HepG2 (cell line): ENCODE results near the gene INKA2. TPM values are rescaled to one million over a fixed set of nuclear protein-coding genes. Genes with fewer than 3 reads are reported as not detected.

Experiments used
- ATAC-seq: fragments of 200-7000 bp; cut with Tn5 transposase; 3 replicates; pipeline ENCODE4 v1.9.1; 2020; ENCODE audit warnings: mild to moderate bottlenecking, moderate library complexity
- BruUV-seq: library from RNA; stranded (reverse); fragments of 400-500 nt; replicated peaks from 2 replicates; lab custom pipeline; 2021; lab: Mats Ljungman, UMichigan
- CTCF ChIA-PET: fragments of 300-600 bp; formaldehyde crosslinking; extraction: SDS; loops from one replicate; lab custom pipeline; 2021; ENCODE audit warnings: low total read pairs, inconsistent platforms, low intra/inter-chr PET ratio; lab: Yijun Ruan, JAX
- POLR2A ChIA-PET: fragments of 350-600 bp; sonication (Branson Sonifier 250); formaldehyde crosslinking; loops from one replicate; lab custom pipeline; 2020; ENCODE audit warnings: antibody characterized with exemption, inconsistent platforms; lab: Yijun Ruan, JAX
- DNase-seq: peaks from one replicate; pipeline ENCODE4 v3.0.0-alpha.2; 2015; ENCODE audit warnings: low spot score
- FAIRE-seq: peaks from 3 replicates; lab custom pipeline; 2011; peaks lifted over from hg19 to GRCh38; lab: Jason Lieb, UNC
- H2AFZ ChIP-seq: one replicate; pipeline ENCODE4 v1.6.1; 2011; ENCODE audit warnings: low read length, inconsistent platforms
- H3K27ac ChIP-seq: fragments of 300-600 bp; 3 replicates; pipeline ENCODE4 v1.8.0; 2011; ENCODE audit warnings: mixed run types, mild to moderate bottlenecking, mixed read lengths, low read length, inconsistent platforms; ENCODE audit not compliant: insufficient read depth; ENCODE audit errors: extremely low read length
- H3K27me3 ChIP-seq, 2 experiments: fragments of 200-600 bp in 1 of 2; 2 replicates in 1 of 2; 3 replicates in 1 of 2; pipeline versions ENCODE4 v1.6.0 to v1.8.0; 2011; ENCODE audit warnings: low read length in 2 of 2, mild to moderate bottlenecking in 2 of 2, moderate library complexity in 2 of 2, inconsistent platforms in 1 of 2; ENCODE audit not compliant: insufficient read depth in 2 of 2, control insufficient read depth in 1 of 2
- H3K36me3 ChIP-seq, 2 experiments: fragments of 200-600 bp in 1 of 2; replicated peaks in 1 of 2; 2 replicates in 1 of 2; 3 replicates in 1 of 2; pipeline versions ENCODE4 v1.5.1 to v1.8.0; 2011; ENCODE audit warnings: low read length in 2 of 2, inconsistent platforms in 1 of 2; ENCODE audit not compliant: insufficient read depth in 2 of 2, control insufficient read depth in 1 of 2
- H3K4me1 ChIP-seq: 2 replicates; pipeline ENCODE4 v1.5.1; 2012; ENCODE audit warnings: low read length, inconsistent platforms; ENCODE audit not compliant: insufficient read depth
- H3K4me2 ChIP-seq: 2 replicates; pipeline ENCODE4 v1.6.0; 2011; ENCODE audit warnings: low read depth, low read length, inconsistent platforms
- H3K4me3 ChIP-seq, 3 experiments: fragments of 200-600 bp in 1 of 3; sonication (generic), shearing (Covaris generic) in 1 of 3; replicated peaks in 1 of 3; 2 replicates each; pipeline ENCODE4 v1.5.1; 2011 to 2016; ENCODE audit warnings: low read length in 3 of 3, inconsistent platforms in 2 of 3, low read depth in 2 of 3, mild to moderate bottlenecking in 2 of 3, control low read depth in 1 of 3, mixed read lengths in 1 of 3; ENCODE audit not compliant: insufficient read depth in 1 of 3
- H3K79me2 ChIP-seq: one replicate; pipeline ENCODE4 v1.6.1; 2011; ENCODE audit warnings: low read length, inconsistent platforms; ENCODE audit not compliant: insufficient read depth
- H3K9ac ChIP-seq: 2 replicates; pipeline ENCODE4 v1.6.0; 2011; ENCODE audit warnings: mild to moderate bottlenecking, low read depth, low read length, inconsistent platforms; ENCODE audit not compliant: insufficient read depth
- H3K9me3 ChIP-seq: 2 replicates; pipeline ENCODE4 v1.5.1; 2012; ENCODE audit warnings: mild to moderate bottlenecking, low read length
- H4K20me1 ChIP-seq: 2 replicates; pipeline ENCODE4 v1.6.0; 2011; ENCODE audit warnings: inconsistent platforms, mild to moderate bottlenecking, low read length, moderate library complexity; ENCODE audit not compliant: insufficient read depth
- KDM5A ChIP-seq: fragments of 200-600 bp; sonication (generic); IDR thresholded peaks from 2 replicates; pipeline ENCODE4 v1.7.0; 2018; ENCODE audit warnings: antibody characterized with exemption, mild to moderate bottlenecking, low read length, borderline replicate concordance
- MYNN ChIP-seq: sonication (generic); formaldehyde crosslinking; IDR thresholded peaks from 2 replicates; pipeline ENCODE4 v1.4.0; 2020; ENCODE audit warnings: mild to moderate bottlenecking, low read depth, missing genetic modification reagents
- RBAK ChIP-seq: sonication (generic); formaldehyde crosslinking; IDR thresholded peaks from 2 replicates; pipeline ENCODE4 v1.5.1; 2020; ENCODE audit warnings: mild to moderate bottlenecking, missing genetic modification reagents
- ZBTB8A ChIP-seq: sonication (generic); formaldehyde crosslinking; IDR thresholded peaks from 2 replicates; pipeline ENCODE4 v1.4.0; 2020; ENCODE audit warnings: mild to moderate bottlenecking, low read depth, missing genetic modification reagents, borderline replicate concordance
- ZNF12 ChIP-seq: sonication (generic); formaldehyde crosslinking; IDR thresholded peaks from 2 replicates; pipeline ENCODE4 v1.5.0; 2020; ENCODE audit warnings: missing genetic modification reagents
- ZNF253 ChIP-seq: sonication (generic); formaldehyde crosslinking; IDR thresholded peaks from 2 replicates; pipeline ENCODE4 v1.8.0; 2022; ENCODE audit warnings: mild to moderate bottlenecking, missing genetic modification reagents, borderline replicate concordance
- ZNF367 ChIP-seq: sonication (generic); formaldehyde crosslinking; IDR thresholded peaks from 2 replicates; pipeline ENCODE4 v1.4.0; 2020; ENCODE audit warnings: missing genetic modification reagents, borderline replicate concordance
- ZNF841 ChIP-seq: sonication (generic); formaldehyde crosslinking; IDR thresholded peaks from 2 replicates; pipeline ENCODE4 v1.8.1; 2023; ENCODE audit warnings: missing genetic modification reagents, borderline replicate concordance
- WGBS: methylation state at CpG from one replicate; pipeline ENCODE4 v1.1.6; 2017; ENCODE audit warnings: low lambda C conversion rate; 5-methylcytosine and 5-hydroxymethylcytosine counted together
- in situ Hi-C: cut with HindIII; loops from 2 replicates; pipeline ENCODE4 v1.10.0; 2017; ENCODE audit warnings: low pct_unique_long_range_greater_than_20kb; ENCODE audit not compliant: extremely low pct_ligation_motif_present
- intact Hi-C: fragments of 100-400 bp; cut with micrococcal nuclease; formaldehyde crosslinking; loops from one replicate; pipeline ENCODE4 v1.10.0; 2022; ENCODE audit not compliant: unreplicated experiment
- polyA plus RNA-seq, 8 experiments: library from polyadenylated mRNA; depleted of rRNA in 3 of 8; stranded (reverse) in 7 of 8; unstranded in 1 of 8; fragments of >200 nt; fragmentation: Illumina TruSeq in 4 of 8; extraction: Trizol in 4 of 8; gene quantifications; 2 replicates each; pipeline versions ENCODE4 v1.2.1 to v1.2.3, GENCODE V29; 2011 to 2016; ENCODE audit warnings: low read depth in 4 of 8, missing spikeins in 1 of 8, mixed read lengths in 1 of 8; ENCODE audit not compliant: insufficient read depth in 1 of 8
- total RNA-seq, 5 experiments: library from RNA; depleted of rRNA; stranded (reverse); fragments of >200 nt; fragmentation: Illumina TruSeq; extraction: Trizol; gene quantifications; 2 replicates each; pipeline ENCODE4 v1.2.3, GENCODE V29; 2016; ENCODE audit warnings: low read depth in 1 of 5
- TF ChIP-seq, protein P1 (sequence below): sonication (generic); formaldehyde crosslinking; IDR thresholded peaks from 2 replicates; pipeline ENCODE4; 2020; ENCODE audit warnings: missing genetic modification reagents, mild to moderate bottlenecking, borderline replicate concordance
- TF ChIP-seq, protein P2 (sequence below): sonication (generic); formaldehyde crosslinking; IDR thresholded peaks from 2 replicates; pipeline ENCODE4 v1.5.1; 2020; ENCODE audit warnings: mild to moderate bottlenecking, missing genetic modification reagents, borderline replicate concordance

The INKA2 gene
- total and polyA plus RNA-seq, 2 of the 13 experiments (the other 11 are each of a cell fraction or from before 2014, with no cell fraction given), result 2.6 to 4.6 TPM

- intact Hi-C loops, result no loop called here
- FAIRE-seq, result no peak
- no peak for DNase-seq
- CTCF ChIA-PET, result no interaction called here
- no peaks in the 10 kb centered on the region for H3K9me3 ChIP-seq
- H3K27me3 ChIP-seq, result no peaks in the 10 kb centered on the region; a peak in 1 of 5 replicates
- no peak for ATAC-seq
- no peak overlapping the region for H3K4me3 ChIP-seq
- BruUV-seq, result no TSS peak
- TF ChIP-seq RBAK (CRISPR knock-in tag), result no peak
- TF ChIP-seq, protein P1, sequence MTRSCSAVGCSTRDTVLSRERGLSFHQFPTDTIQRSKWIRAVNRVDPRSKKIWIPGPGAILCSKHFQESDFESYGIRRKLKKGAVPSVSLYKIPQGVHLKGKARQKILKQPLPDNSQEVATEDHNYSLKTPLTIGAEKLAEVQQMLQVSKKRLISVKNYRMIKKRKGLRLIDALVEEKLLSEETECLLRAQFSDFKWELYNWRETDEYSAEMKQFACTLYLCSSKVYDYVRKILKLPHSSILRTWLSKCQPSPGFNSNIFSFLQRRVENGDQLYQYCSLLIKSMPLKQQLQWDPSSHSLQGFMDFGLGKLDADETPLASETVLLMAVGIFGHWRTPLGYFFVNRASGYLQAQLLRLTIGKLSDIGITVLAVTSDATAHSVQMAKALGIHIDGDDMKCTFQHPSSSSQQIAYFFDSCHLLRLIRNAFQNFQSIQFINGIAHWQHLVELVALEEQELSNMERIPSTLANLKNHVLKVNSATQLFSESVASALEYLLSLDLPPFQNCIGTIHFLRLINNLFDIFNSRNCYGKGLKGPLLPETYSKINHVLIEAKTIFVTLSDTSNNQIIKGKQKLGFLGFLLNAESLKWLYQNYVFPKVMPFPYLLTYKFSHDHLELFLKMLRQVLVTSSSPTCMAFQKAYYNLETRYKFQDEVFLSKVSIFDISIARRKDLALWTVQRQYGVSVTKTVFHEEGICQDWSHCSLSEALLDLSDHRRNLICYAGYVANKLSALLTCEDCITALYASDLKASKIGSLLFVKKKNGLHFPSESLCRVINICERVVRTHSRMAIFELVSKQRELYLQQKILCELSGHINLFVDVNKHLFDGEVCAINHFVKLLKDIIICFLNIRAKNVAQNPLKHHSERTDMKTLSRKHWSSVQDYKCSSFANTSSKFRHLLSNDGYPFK, result no peak
- TF ChIP-seq MYNN (CRISPR knock-in tag), result no peak
- no peak for TF ChIP-seq ZBTB8A (CRISPR knock-in tag)
- TF ChIP-seq ZNF12 (CRISPR knock-in tag), result no peak
- TF ChIP-seq ZNF253, result no peak
- TF ChIP-seq ZNF367 (CRISPR knock-in tag), result no peak
- TF ChIP-seq, protein P2, sequence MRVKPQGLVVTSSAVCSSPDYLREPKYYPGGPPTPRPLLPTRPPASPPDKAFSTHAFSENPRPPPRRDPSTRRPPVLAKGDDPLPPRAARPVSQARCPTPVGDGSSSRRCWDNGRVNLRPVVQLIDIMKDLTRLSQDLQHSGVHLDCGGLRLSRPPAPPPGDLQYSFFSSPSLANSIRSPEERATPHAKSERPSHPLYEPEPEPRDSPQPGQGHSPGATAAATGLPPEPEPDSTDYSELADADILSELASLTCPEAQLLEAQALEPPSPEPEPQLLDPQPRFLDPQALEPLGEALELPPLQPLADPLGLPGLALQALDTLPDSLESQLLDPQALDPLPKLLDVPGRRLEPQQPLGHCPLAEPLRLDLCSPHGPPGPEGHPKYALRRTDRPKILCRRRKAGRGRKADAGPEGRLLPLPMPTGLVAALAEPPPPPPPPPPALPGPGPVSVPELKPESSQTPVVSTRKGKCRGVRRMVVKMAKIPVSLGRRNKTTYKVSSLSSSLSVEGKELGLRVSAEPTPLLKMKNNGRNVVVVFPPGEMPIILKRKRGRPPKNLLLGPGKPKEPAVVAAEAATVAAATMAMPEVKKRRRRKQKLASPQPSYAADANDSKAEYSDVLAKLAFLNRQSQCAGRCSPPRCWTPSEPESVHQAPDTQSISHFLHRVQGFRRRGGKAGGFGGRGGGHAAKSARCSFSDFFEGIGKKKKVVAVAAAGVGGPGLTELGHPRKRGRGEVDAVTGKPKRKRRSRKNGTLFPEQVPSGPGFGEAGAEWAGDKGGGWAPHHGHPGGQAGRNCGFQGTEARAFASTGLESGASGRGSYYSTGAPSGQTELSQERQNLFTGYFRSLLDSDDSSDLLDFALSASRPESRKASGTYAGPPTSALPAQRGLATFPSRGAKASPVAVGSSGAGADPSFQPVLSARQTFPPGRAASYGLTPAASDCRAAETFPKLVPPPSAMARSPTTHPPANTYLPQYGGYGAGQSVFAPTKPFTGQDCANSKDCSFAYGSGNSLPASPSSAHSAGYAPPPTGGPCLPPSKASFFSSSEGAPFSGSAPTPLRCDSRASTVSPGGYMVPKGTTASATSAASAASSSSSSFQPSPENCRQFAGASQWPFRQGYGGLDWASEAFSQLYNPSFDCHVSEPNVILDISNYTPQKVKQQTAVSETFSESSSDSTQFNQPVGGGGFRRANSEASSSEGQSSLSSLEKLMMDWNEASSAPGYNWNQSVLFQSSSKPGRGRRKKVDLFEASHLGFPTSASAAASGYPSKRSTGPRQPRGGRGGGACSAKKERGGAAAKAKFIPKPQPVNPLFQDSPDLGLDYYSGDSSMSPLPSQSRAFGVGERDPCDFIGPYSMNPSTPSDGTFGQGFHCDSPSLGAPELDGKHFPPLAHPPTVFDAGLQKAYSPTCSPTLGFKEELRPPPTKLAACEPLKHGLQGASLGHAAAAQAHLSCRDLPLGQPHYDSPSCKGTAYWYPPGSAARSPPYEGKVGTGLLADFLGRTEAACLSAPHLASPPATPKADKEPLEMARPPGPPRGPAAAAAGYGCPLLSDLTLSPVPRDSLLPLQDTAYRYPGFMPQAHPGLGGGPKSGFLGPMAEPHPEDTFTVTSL (CRISPR knock-in tag), result no peak
- TF ChIP-seq KDM5A, result no peak
- no peak for TF ChIP-seq ZNF841
- peaks cover 11% of the 10 kb centered on the region; the same call in 1 of the 2 replicates for H3K4me1 ChIP-seq
- WGBS, result 66% methylated on average over 5 of the region's 8 CpGs
- POLR2A ChIA-PET, result no interaction called here
- no peaks in the 10 kb centered on the region for H4K20me1 ChIP-seq
- no peak overlapping the region for H3K27ac ChIP-seq
- no peak overlapping the region for H3K4me2 ChIP-seq
- no peak overlapping the region for H2AFZ ChIP-seq
- no peaks in the 10 kb centered on the region for H3K79me2 ChIP-seq
- H3K9ac ChIP-seq, result no peak overlapping the region
- H3K36me3 ChIP-seq, result no peaks in the 10 kb centered on the region
- in situ Hi-C loops, result no loop called here
Measured at GRCh38 chr1:111776861-111777260, 37.7 kb upstream of the INKA2 start.
